ENCODE measurements around the gene FHIT.
A peak's percentile ranks its signal among the peaks of the same experiment; 100 is the strongest.

Gene FHIT

GRCh38 chr3:59994732-59995304, 1256.4 kb downstream of the FHIT start:
- DNase-seq, result no peak
- Histone ChIP-seq H3K4me3 (ENCODE audit: low read length) (no peak overlapping the region), H4K5ac (ENCODE audit: low read length) (no peak overlapping the region), H3K9ac (ENCODE audit: low read length) (no peak overlapping the region), H2AK5ac (ENCODE audit: low read length) (no peak overlapping the region), H3K18ac (ENCODE audit: low read length) (no peak overlapping the region), H3K23ac (ENCODE audit: low read length) (no peak overlapping the region), H3K4me2 (ENCODE audit: low read length) (no peak overlapping the region), H3K56ac (ENCODE audit: low read length) (no peak overlapping the region), H3K36me3 (ENCODE audit: control insufficient read depth, insufficient read depth, low read length) (no peaks in the 10 kb centered on the region), H4K8ac (ENCODE audit: low read depth, low read length) (no peak overlapping the region), H3K79me1 (ENCODE audit: low read length) (no peaks in the 10 kb centered on the region), H2BK120ac (ENCODE audit: low read depth, low read length) (no peak overlapping the region), H3K4ac (ENCODE audit: low read depth, low read length) (no peak overlapping the region), H3K27me3 (ENCODE audit: insufficient read depth, low read length, poor library complexity) (no peaks in the 10 kb centered on the region), H2BK15ac (replicated peaks; ENCODE audit: low read depth) (no peak overlapping the region), H3K79me2 (ENCODE audit: control insufficient read depth, insufficient read depth, low read length) (no peaks in the 10 kb centered on the region), H3K27ac (ENCODE audit: low read depth, low read length) (no peak overlapping the region), H2BK5ac (ENCODE audit: low read length) (no peak overlapping the region), H3K4me1 (ENCODE audit: control insufficient read depth, low read depth, low read length) (peaks cover 4% of the 10 kb centered on the region)
- WGBS (ENCODE audit: extremely low coverage, insufficient coverage, low lambda C conversion rate), result no CpG with 5 or more reads among the region's 6 CpGs

GRCh38 chr3:59992578-59992977, 1258.7 kb downstream of the FHIT start:
- WGBS (ENCODE audit: extremely low coverage, insufficient coverage, low lambda C conversion rate), result no CpG with 5 or more reads among the region's 4 CpGs
- no peak for DNase-seq
- no peak overlapping the region for H4K8ac ChIP-seq (ENCODE audit: low read depth, low read length)
- no peak overlapping the region for H3K18ac ChIP-seq (ENCODE audit: low read length)
- no peak overlapping the region for H3K9ac ChIP-seq (ENCODE audit: low read length)
- no peak overlapping the region for H2BK15ac ChIP-seq (replicated peaks; ENCODE audit: low read depth)
- H3K79me2 ChIP-seq (ENCODE audit: control insufficient read depth, insufficient read depth, low read length), result no peaks in the 10 kb centered on the region
- no peaks in the 10 kb centered on the region for H3K4me1 ChIP-seq (ENCODE audit: control insufficient read depth, low read depth, low read length)
- H3K27me3 ChIP-seq (ENCODE audit: insufficient read depth, low read length, poor library complexity), result no peaks in the 10 kb centered on the region
- H3K4me3 ChIP-seq (ENCODE audit: low read length), result no peak overlapping the region
- no peak overlapping the region for H3K4me2 ChIP-seq (ENCODE audit: low read length)
- no peak overlapping the region for H2AK5ac ChIP-seq (ENCODE audit: low read length)
- no peak overlapping the region for H3K23ac ChIP-seq (ENCODE audit: low read length)
- no peak overlapping the region for H3K56ac ChIP-seq (ENCODE audit: low read length)
- no peak overlapping the region for H4K5ac ChIP-seq (ENCODE audit: low read length)
- H3K36me3 ChIP-seq (ENCODE audit: control insufficient read depth, insufficient read depth, low read length), result no peaks in the 10 kb centered on the region
- H3K79me1 ChIP-seq (ENCODE audit: low read length), result no peaks in the 10 kb centered on the region
- no peak overlapping the region for H2BK5ac ChIP-seq (ENCODE audit: low read length)
- H3K4ac ChIP-seq (ENCODE audit: low read depth, low read length), result no peak overlapping the region
- no peak overlapping the region for H2BK120ac ChIP-seq (ENCODE audit: low read depth, low read length)
- no peak overlapping the region for H3K27ac ChIP-seq (ENCODE audit: low read depth, low read length)

- Histone ChIP-seq H3K4me3 (ENCODE audit: low read length) (no peak overlapping the region), H2BK120ac (ENCODE audit: low read depth, low read length) (no peak overlapping the region), H3K23ac (ENCODE audit: low read length) (no peak overlapping the region), H3K79me2 (ENCODE audit: control insufficient read depth, insufficient read depth, low read length) (no peaks in the 10 kb centered on the region), H3K18ac (ENCODE audit: low read length) (no peak overlapping the region), H3K9ac (ENCODE audit: low read length) (no peak overlapping the region), H2AK5ac (ENCODE audit: low read length) (no peak overlapping the region), H3K4me1 (ENCODE audit: control insufficient read depth, low read depth, low read length) (no peaks in the 10 kb centered on the region), H4K8ac (ENCODE audit: low read depth, low read length) (no peak overlapping the region), H3K56ac (ENCODE audit: low read length) (no peak overlapping the region), H2BK5ac (ENCODE audit: low read length) (no peak overlapping the region), H3K4ac (ENCODE audit: low read depth, low read length) (no peak overlapping the region), H2BK15ac (replicated peaks; ENCODE audit: low read depth) (no peak overlapping the region), H3K27me3 (ENCODE audit: insufficient read depth, low read length, poor library complexity) (no peaks in the 10 kb centered on the region), H4K5ac (ENCODE audit: low read length) (no peak overlapping the region), H3K36me3 (ENCODE audit: control insufficient read depth, insufficient read depth, low read length) (no peaks in the 10 kb centered on the region), H3K27ac (ENCODE audit: low read depth, low read length) (no peak overlapping the region), H3K79me1 (ENCODE audit: low read length) (no peaks in the 10 kb centered on the region), H3K4me2 (ENCODE audit: low read length) (no peak overlapping the region)
- DNase-seq, result no peak
- WGBS (ENCODE audit: extremely low coverage, insufficient coverage, low lambda C conversion rate), result no CpG with 5 or more reads among the region's 2 CpGs
Observed at GRCh38 chr3:59990915-59991314, 1260.3 kb downstream of the FHIT start.

GRCh38 chr3:59982510-59982909, 1268.7 kb downstream of the FHIT start:
- H3K79me2 ChIP-seq (ENCODE audit: control insufficient read depth, insufficient read depth, low read length), result no peaks in the 10 kb centered on the region
- no peak overlapping the region for H3K4me2 ChIP-seq (ENCODE audit: low read length)
- WGBS (ENCODE audit: extremely low coverage, insufficient coverage, low lambda C conversion rate), result no CpG with 5 or more reads among the region's 3 CpGs

GRCh38 chr3:59981377-59981776, 1269.9 kb downstream of the FHIT start:
- no peak overlapping the region for H3K4me3 ChIP-seq (ENCODE audit: low read length)
- no peaks in the 10 kb centered on the region for H3K36me3 ChIP-seq (ENCODE audit: control insufficient read depth, insufficient read depth, low read length)
- DNase-seq, result no peak
- H2BK120ac ChIP-seq (ENCODE audit: low read depth, low read length), result no peak overlapping the region
- no peaks in the 10 kb centered on the region for H3K79me2 ChIP-seq (ENCODE audit: control insufficient read depth, insufficient read depth, low read length)
- H3K4ac ChIP-seq (ENCODE audit: low read depth, low read length), result no peak overlapping the region
- no peaks in the 10 kb centered on the region for H3K4me1 ChIP-seq (ENCODE audit: control insufficient read depth, low read depth, low read length)
- WGBS (ENCODE audit: extremely low coverage, insufficient coverage, low lambda C conversion rate), result no CpG with 5 or more reads among the region's 6 CpGs
- H3K4me2 ChIP-seq (ENCODE audit: low read length), result no peak overlapping the region
- H3K27ac ChIP-seq (ENCODE audit: low read depth, low read length), result no peak overlapping the region
- no peaks in the 10 kb centered on the region for H3K79me1 ChIP-seq (ENCODE audit: low read length)
- H4K8ac ChIP-seq (ENCODE audit: low read depth, low read length), result no peak overlapping the region
- no peak overlapping the region for H4K5ac ChIP-seq (ENCODE audit: low read length)
- H3K18ac ChIP-seq (ENCODE audit: low read length), result no peak overlapping the region
- H3K27me3 ChIP-seq (ENCODE audit: insufficient read depth, low read length, poor library complexity), result no peaks in the 10 kb centered on the region
- no peak overlapping the region for H2AK5ac ChIP-seq (ENCODE audit: low read length)
- H2BK15ac ChIP-seq (replicated peaks; ENCODE audit: low read depth), result no peak overlapping the region
- H2BK5ac ChIP-seq (ENCODE audit: low read length), result no peak overlapping the region
- no peak overlapping the region for H3K56ac ChIP-seq (ENCODE audit: low read length)
- H3K23ac ChIP-seq (ENCODE audit: low read length), result no peak overlapping the region
- no peak overlapping the region for H3K9ac ChIP-seq (ENCODE audit: low read length)

More at GRCh38 chr3:59982510-59982909, 1268.7 kb downstream of the FHIT start:
- Histone ChIP-seq H4K5ac (ENCODE audit: low read length) (no peak overlapping the region), H2BK5ac (ENCODE audit: low read length) (no peak overlapping the region), H2BK15ac (replicated peaks; ENCODE audit: low read depth) (no peak overlapping the region), H2BK120ac (ENCODE audit: low read depth, low read length) (no peak overlapping the region), H3K4me1 (ENCODE audit: control insufficient read depth, low read depth, low read length) (no peaks in the 10 kb centered on the region), H3K18ac (ENCODE audit: low read length) (no peak overlapping the region), H4K8ac (ENCODE audit: low read depth, low read length) (peak overlapping the region; percentile 13), H3K79me1 (ENCODE audit: low read length) (no peaks in the 10 kb centered on the region), H3K27ac (ENCODE audit: low read depth, low read length) (no peak overlapping the region), H2AK5ac (ENCODE audit: low read length) (no peak overlapping the region), H3K4me3 (ENCODE audit: low read length) (no peak overlapping the region), H3K23ac (ENCODE audit: low read length) (no peak overlapping the region), H3K56ac (ENCODE audit: low read length) (no peak overlapping the region), H3K36me3 (ENCODE audit: control insufficient read depth, insufficient read depth, low read length) (no peaks in the 10 kb centered on the region), H3K27me3 (ENCODE audit: insufficient read depth, low read length, poor library complexity) (no peaks in the 10 kb centered on the region), H3K4ac (ENCODE audit: low read depth, low read length) (no peak overlapping the region), H3K9ac (ENCODE audit: low read length) (no peak overlapping the region)
- DNase-seq, result no peak

GRCh38 chr3:59980576-59980975, 1270.7 kb downstream of the FHIT start:
- no peaks in the 10 kb centered on the region for H3K79me1 ChIP-seq (ENCODE audit: low read length)
- H3K23ac ChIP-seq (ENCODE audit: low read length), result no peak overlapping the region
- no peak overlapping the region for H4K5ac ChIP-seq (ENCODE audit: low read length)
- no peak overlapping the region for H2BK15ac ChIP-seq (replicated peaks; ENCODE audit: low read depth)
- H2BK5ac ChIP-seq (ENCODE audit: low read length), result no peak overlapping the region
- H3K4me1 ChIP-seq (ENCODE audit: control insufficient read depth, low read depth, low read length), result no peaks in the 10 kb centered on the region
- no peak overlapping the region for H2AK5ac ChIP-seq (ENCODE audit: low read length)
- H3K27ac ChIP-seq (ENCODE audit: low read depth, low read length), result no peak overlapping the region
- no peaks in the 10 kb centered on the region for H3K27me3 ChIP-seq (ENCODE audit: insufficient read depth, low read length, poor library complexity)
- no peak overlapping the region for H3K4me3 ChIP-seq (ENCODE audit: low read length)
- no peak overlapping the region for H4K8ac ChIP-seq (ENCODE audit: low read depth, low read length)
- no peak overlapping the region for H3K56ac ChIP-seq (ENCODE audit: low read length)
- no CpG with 5 or more reads among the region's 2 CpGs for WGBS (ENCODE audit: extremely low coverage, insufficient coverage, low lambda C conversion rate)
- H3K4ac ChIP-seq (ENCODE audit: low read depth, low read length), result no peak overlapping the region
- H3K9ac ChIP-seq (ENCODE audit: low read length), result no peak overlapping the region
- H3K79me2 ChIP-seq (ENCODE audit: control insufficient read depth, insufficient read depth, low read length), result no peaks in the 10 kb centered on the region
- no peak for DNase-seq
- no peak overlapping the region for H3K18ac ChIP-seq (ENCODE audit: low read length)
- no peaks in the 10 kb centered on the region for H3K36me3 ChIP-seq (ENCODE audit: control insufficient read depth, insufficient read depth, low read length)
- no peak overlapping the region for H2BK120ac ChIP-seq (ENCODE audit: low read depth, low read length)
- H3K4me2 ChIP-seq (ENCODE audit: low read length), result no peak overlapping the region
